Psoas muscle (tissue), 8 donors: ENCODE results near the gene ZDHHC18. TPM values are rescaled to one million over a fixed set of nuclear protein-coding genes. Genes with fewer than 3 reads are reported as not detected.
A peak's percentile ranks its signal among the peaks of the same experiment; 100 is the strongest.

ENCODE experiments used
- ATAC-seq, 4 donors: fragments of 200-7000 bp; cut with Tn5 transposase; one replicate each; pipeline ENCODE4 v1.9.1; 2020; ENCODE audit warnings: moderate library complexity in 3 of 4, mild to moderate bottlenecking in 2 of 4
- DNase-seq, 2 donors: peaks; one replicate each; pipeline ENCODE4 v3.0.0-alpha.2; 2020
- H3K27ac ChIP-seq: fragments of 200-600 bp; one replicate; pipeline ENCODE4 v1.8.0; 2022
- H3K27me3 ChIP-seq, 3 donors: fragments of 200-600 bp in 1 of 3; one replicate each; pipeline versions ENCODE4 v1.6.1 to v1.8.0; 2013 to 2022; ENCODE audit warnings: low read length in 2 of 3, mild to moderate bottlenecking in 2 of 3, moderate library complexity in 1 of 3; ENCODE audit not compliant: insufficient read depth in 3 of 3
- H3K36me3 ChIP-seq, 2 donors: fragments of 200-600 bp in 1 of 2; one replicate each; pipeline versions ENCODE4 v1.6.1 to v1.8.0; 2013 to 2022; ENCODE audit warnings: low read depth in 1 of 2, mild to moderate bottlenecking in 1 of 2, moderate library complexity in 1 of 2; ENCODE audit not compliant: insufficient read depth in 1 of 2
- H3K4me1 ChIP-seq: fragments of 200-600 bp; one replicate; pipeline ENCODE4 v1.8.0; 2022
- H3K4me3 ChIP-seq: fragments of 200-600 bp; one replicate; pipeline ENCODE4 v1.8.0; 2022; ENCODE audit warnings: mild to moderate bottlenecking
- H3K9me3 ChIP-seq: fragments of 200-600 bp; one replicate; pipeline ENCODE4 v1.8.0; 2022
- CTCF ChIP-seq: fragments of 200-600 bp; IDR thresholded peaks from one replicate; pipeline ENCODE4 v1.8.0; 2022; ENCODE audit warnings: antibody characterized with exemption
- WGBS, 3 donors: extraction: QIAGEN DNeasy Blood & Tissue Kit; methylation state at CpG; one replicate each; pipeline versions ENCODE4 v1.1.6 to v1.1.7; 2013; 5-methylcytosine and 5-hydroxymethylcytosine counted together
- intact Hi-C, 2 donors: fragments of 100-400 bp; cut with DNase I; formaldehyde crosslinking; loops; one replicate each; pipeline versions ENCODE4 v1.11.0 to v1.14.2; 2022
- polyA plus RNA-seq, 3 donors: library from polyadenylated mRNA; stranded (reverse); fragments of 200-250 nt; gene quantifications; one replicate each; pipeline ENCODE4 v1.2.3, GENCODE V29; 2013
- total RNA-seq, 4 donors: library from RNA; stranded (reverse); fragmentation: NEBNext Ultra II Directional in 2 of 4; extraction: Animal tissue kit (Norgen Biotek cat#: 25700) in 2 of 4; gene quantifications; one replicate each; pipeline versions ENCODE4 v1.2.1 to v1.2.4, GENCODE V29; 2021 to 2023
- donor health status: healthy with polysubstance abuse.
- donor health status: DM: no; HTN: no; CAD: no; lungs with moderate emphysema.
- donor health status: Bipolar disorder and iron deficiency.
- donor health status: healthy.
- donor health status: DM: yes; HTN: yes; CAD: no.
- donor health status: DM: no; HTN: no; CAD: no.
- donor health status: DM: no; HTN: no; CAD: no.
- donor health status: DM: yes; HTN: yes; CAD: no.

ZDHHC18 gene
- total and polyA plus RNA-seq, 7 donors = 7.7 to 16.9 (median 10.8) TPM

GRCh38 chr1:26788515-26788785 lies 38.0 kb upstream of the ZDHHC18 start:
- intact Hi-C loops = loop anchor here (2.0 to 5.0 kb wide), 5 partner anchors 46 to 111 kb away; partner anchors contain the start of gene ARID1A (in 1 of the 2)
- H3K36me3 ChIP-seq = peaks cover 2 to 22% of the 10 kb centered on the region in 2 donors
- H3K9me3 ChIP-seq = no peaks in the 10 kb centered on the region
- H3K4me3 ChIP-seq = peak overlapping the region; percentile 90
- WGBS, 3 donors = 2 to 3% (median 2%) methylated on average over 10 of the region's 10 CpGs
- DNase-seq (no peak), ATAC-seq (peak; percentile 9 to 18 (median 14))
- H3K4me1 ChIP-seq = peaks cover 33% of the 10 kb centered on the region
- H3K27me3 ChIP-seq = no peaks in the 10 kb centered on the region
- no peak for TF ChIP-seq CTCF
- peak overlapping the region; percentile 98 for H3K27ac ChIP-seq

GRCh38 chr1:26788836-26789611 lies 37.5 kb upstream of the ZDHHC18 start:
- ATAC-seq = peak; percentile 56 to 77 (median 69)
- no peaks in the 10 kb centered on the region for H3K9me3 ChIP-seq
- DNase-seq = peak; percentile 86 to 91
- peak overlapping the region; percentile 98 for H3K27ac ChIP-seq
- peak overlapping the region; percentile 90 for H3K4me3 ChIP-seq
- 1% methylated on average over 19 of the region's 19 CpGs for WGBS, 3 donors
- peaks cover 2 to 28% of the 10 kb centered on the region in 2 donors for H3K36me3 ChIP-seq
- H3K4me1 ChIP-seq = peaks cover 28% of the 10 kb centered on the region
- intact Hi-C loops = loop anchor here (1.0 to 5.0 kb wide), 6 partner anchors 47 to 187 kb away; partner anchors contain the start of gene ARID1A (in 1 of the 2)
- TF ChIP-seq CTCF = peak; percentile 97
- H3K27me3 ChIP-seq = no peaks in the 10 kb centered on the region

GRCh38 chr1:26789612-26789865 lies 36.9 kb upstream of the ZDHHC18 start:
- 68 to 72% (median 68%) methylated on average over 3 of the region's 3 CpGs for WGBS, 3 donors

GRCh38 chr1:26789931-26790330 lies 36.6 kb upstream of the ZDHHC18 start:
- intact Hi-C loops = loop anchor here (1.0 to 10.0 kb wide), 7 partner anchors 48 to 295 kb away; partner anchors contain the start of gene ARID1A (in 1 of the 2)
- WGBS, 3 donors = 65 to 79% (median 66%) methylated on average over 4 of the region's 4 CpGs
- peak overlapping the region; percentile 46 for H3K27ac ChIP-seq

More at GRCh38 chr1:26789612-26789865, 36.9 kb upstream of the ZDHHC18 start:
- no peaks in the 10 kb centered on the region for H3K9me3 ChIP-seq
- intact Hi-C loops = loop anchor here (1.0 to 5.0 kb wide), 6 partner anchors 47 to 187 kb away; partner anchors contain the start of gene ARID1A (in 1 of the 2)
- DNase-seq (no peak), ATAC-seq (no peak)
- peaks cover 2 to 33% of the 10 kb centered on the region in 2 donors for H3K36me3 ChIP-seq
- H3K4me1 ChIP-seq = peaks cover 32% of the 10 kb centered on the region
- TF ChIP-seq CTCF = no peak
- H3K27me3 ChIP-seq = no peaks in the 10 kb centered on the region
- no peak overlapping the region for H3K4me3 ChIP-seq
- H3K27ac ChIP-seq = peak overlapping the region; percentile 98

More at GRCh38 chr1:26789931-26790330, 36.6 kb upstream of the ZDHHC18 start:
- Histone ChIP-seq H3K9me3 (no peaks in the 10 kb centered on the region), H3K4me3 (no peak overlapping the region), H3K4me1 (peaks cover 34% of the 10 kb centered on the region), H3K27me3 (no peaks in the 10 kb centered on the region), H3K36me3 (peaks cover 2 to 37% of the 10 kb centered on the region in 2 donors)
- DNase-seq (no peak), ATAC-seq (no peak)
- no peak for TF ChIP-seq CTCF
